H1 (cell line): ENCODE data around the gene STEAP3. TPM values are rescaled to one million over a fixed set of nuclear protein-coding genes. Genes with fewer than 3 reads are reported as not detected.

Experiments used
- CTCF ChIA-PET: fragments of 300-600 bp; sonication (Branson Sonifier 250); formaldehyde crosslinking; loops from one replicate; lab custom pipeline; 2021; ENCODE audit not compliant: partially characterized antibody; lab: Charles Lee
- POLR2A ChIA-PET: fragments of 300-600 bp; sonication (Branson Sonifier 250); formaldehyde crosslinking; loops from one replicate; lab custom pipeline; 2021; ENCODE audit warnings: inconsistent platforms; ENCODE audit not compliant: partially characterized antibody; lab: Charles Lee
- DNase-seq, 2 experiments: peaks; one replicate each; pipeline versions ENCODE4 v3.0.0 to v3.0.0-alpha.2; 2010 to 2022; ENCODE audit warnings: low spot score in 2 of 2, low read depth in 1 of 2, mixed read lengths in 1 of 2
- FAIRE-seq: peaks from 2 replicates; lab custom pipeline; 2011; peaks lifted over from hg19 to GRCh38; lab: Jason Lieb, UNC
- H2AFZ ChIP-seq: 2 replicates; pipeline ENCODE4 v1.8.1; 2012; ENCODE audit warnings: low read length, inconsistent platforms
- H2AK5ac ChIP-seq: 2 replicates; pipeline ENCODE4 v1.6.1; 2013; ENCODE audit warnings: low read depth, low read length
- H2BK120ac ChIP-seq: replicated peaks from 2 replicates; pipeline ENCODE3; 2013; ENCODE audit warnings: low read depth, low read length, inconsistent platforms
- H2BK12ac ChIP-seq: 2 replicates; pipeline ENCODE4 v1.6.1; 2013; ENCODE audit warnings: low read depth, low read length
- H2BK15ac ChIP-seq: 2 replicates; pipeline ENCODE4 v1.6.1; 2013; ENCODE audit warnings: low read length
- H2BK20ac ChIP-seq: 2 replicates; pipeline ENCODE4 v1.6.1; 2013; ENCODE audit warnings: low read length
- H2BK5ac ChIP-seq: 2 replicates; pipeline ENCODE4 v1.6.1; 2013; ENCODE audit warnings: low read depth, low read length
- H3K14ac ChIP-seq: 2 replicates; pipeline ENCODE4 v1.6.1; 2013; ENCODE audit warnings: inconsistent platforms; ENCODE audit not compliant: insufficient read length
- H3K18ac ChIP-seq: 2 replicates; pipeline ENCODE4 v1.6.1; 2013; ENCODE audit warnings: low read length; ENCODE audit errors: extremely low read depth
- H3K23ac ChIP-seq: 2 replicates; pipeline ENCODE4 v1.6.1; 2013; ENCODE audit warnings: inconsistent platforms; ENCODE audit not compliant: insufficient read length
- H3K23me2 ChIP-seq: 2 replicates; pipeline ENCODE4 v1.6.1; 2013; ENCODE audit warnings: low read depth, low read length
- H3K27ac ChIP-seq: 2 replicates; pipeline ENCODE4 v1.6.1; 2011; ENCODE audit warnings: low read depth, low read length, inconsistent platforms
- H3K27me3 ChIP-seq, 4 experiments: replicated peaks in 1 of 4; 1 replicate in 1 of 4; 2 replicates in 3 of 4; pipeline versions ENCODE4 v1.6.1 to v1.8.1; 2011 to 2013; ENCODE audit warnings: low read length in 3 of 4, mild to moderate bottlenecking in 3 of 4, inconsistent platforms in 2 of 4, mixed read lengths in 2 of 4, moderate library complexity in 1 of 4; ENCODE audit not compliant: control insufficient read depth in 3 of 4, insufficient read depth in 3 of 4; ENCODE audit errors: extremely low read depth in 1 of 4
- H3K36me3 ChIP-seq, 4 experiments: 2 replicates each; pipeline versions ENCODE4 v1.6.1 to v1.8.1; 2011 to 2013; ENCODE audit warnings: mild to moderate bottlenecking in 4 of 4, low read length in 3 of 4, moderate library complexity in 2 of 4, control low read depth in 1 of 4, inconsistent platforms in 1 of 4; ENCODE audit not compliant: insufficient read depth in 4 of 4, control insufficient read depth in 2 of 4
- H3K4ac ChIP-seq: replicated peaks from 2 replicates; pipeline ENCODE3; 2013; ENCODE audit warnings: low read length, low read depth, mixed read lengths, inconsistent platforms; ENCODE audit not compliant: insufficient read length
- H3K4me1 ChIP-seq, 4 experiments: replicated peaks in 1 of 4; 1 replicate in 1 of 4; 2 replicates in 3 of 4; pipeline versions ENCODE4 v1.6.1 to v1.8.1; 2011 to 2013; ENCODE audit warnings: low read length in 3 of 4, inconsistent platforms in 2 of 4, mixed read lengths in 1 of 4; ENCODE audit not compliant: insufficient read depth in 4 of 4, control insufficient read depth in 3 of 4
- H3K4me2 ChIP-seq, 2 experiments: 2 replicates each; pipeline versions ENCODE4 v1.6.1 to v1.8.1; 2011 to 2013; ENCODE audit warnings: low read depth in 2 of 2, low read length in 2 of 2, control low read depth in 1 of 2, inconsistent platforms in 1 of 2, mild to moderate bottlenecking in 1 of 2; ENCODE audit not compliant: insufficient read depth in 1 of 2
- H3K4me3 ChIP-seq, 4 experiments: fragments of 200-600, 300-600 bp in 1 of 4; sonication (generic), shearing (Covaris generic), sonication (Bioruptor Twin) in 1 of 4; 2 replicates each; pipeline versions ENCODE4 v1.5.1 to v1.8.1; 2011 to 2016; ENCODE audit warnings: low read length in 4 of 4, low read depth in 3 of 4, control low read depth in 2 of 4, inconsistent platforms in 2 of 4, mild to moderate bottlenecking in 2 of 4, mixed read lengths in 1 of 4, moderate library complexity in 1 of 4; ENCODE audit not compliant: insufficient read depth in 2 of 4; ENCODE audit errors: extremely low read depth in 1 of 4
- H3K56ac ChIP-seq: replicated peaks from 2 replicates; pipeline ENCODE3; 2013; ENCODE audit warnings: low read depth, mild to moderate bottlenecking, mixed read lengths, low read length, inconsistent platforms; ENCODE audit not compliant: insufficient read length
- H3K79me1 ChIP-seq: 2 replicates; pipeline ENCODE4 v1.6.1; 2013; ENCODE audit warnings: low read depth, low read length, control low read depth
- H3K79me2 ChIP-seq, 2 experiments: 2 replicates each; pipeline versions ENCODE4 v1.6.1 to v1.8.1; 2012 to 2013; ENCODE audit warnings: low read length in 2 of 2, mild to moderate bottlenecking in 2 of 2, inconsistent platforms in 1 of 2; ENCODE audit not compliant: insufficient read depth in 2 of 2, control insufficient read depth in 1 of 2
- H3K9ac ChIP-seq, 4 experiments: replicated peaks in 1 of 4; 1 replicate in 1 of 4; 2 replicates in 3 of 4; pipeline versions ENCODE4 v1.6.1 to v1.8.1; 2011 to 2013; ENCODE audit warnings: low read depth in 3 of 4, low read length in 3 of 4, control low read depth in 2 of 4, mild to moderate bottlenecking in 2 of 4, moderate library complexity in 2 of 4, inconsistent platforms in 1 of 4; ENCODE audit errors: extremely low read depth in 1 of 4
- H3K9me3 ChIP-seq, 2 experiments: 2 replicates each; pipeline versions ENCODE4 v1.6.1 to v1.8.1; 2012 to 2013; ENCODE audit warnings: mild to moderate bottlenecking in 2 of 2, moderate library complexity in 2 of 2, control low read depth in 1 of 2, inconsistent platforms in 1 of 2, low read depth in 1 of 2, low read length in 1 of 2, mixed read lengths in 1 of 2; ENCODE audit not compliant: insufficient read depth in 2 of 2
- H4K20me1 ChIP-seq, 2 experiments: replicated peaks in 1 of 2; 2 replicates each; pipeline versions ENCODE3 to v1.8.1; 2011 to 2013; ENCODE audit warnings: inconsistent platforms in 2 of 2, low read length in 2 of 2, mild to moderate bottlenecking in 1 of 2; ENCODE audit not compliant: insufficient read depth in 2 of 2, control insufficient read depth in 1 of 2
- H4K5ac ChIP-seq: 2 replicates; pipeline ENCODE4 v1.6.1; 2013; ENCODE audit warnings: low read length, low read depth, mixed read lengths, inconsistent platforms; ENCODE audit not compliant: insufficient read length
- H4K8ac ChIP-seq: 2 replicates; pipeline ENCODE4 v1.8.0; 2013; ENCODE audit warnings: mild to moderate bottlenecking, moderate library complexity, low read length, inconsistent platforms; ENCODE audit not compliant: insufficient read depth; ENCODE audit errors: extremely low read depth
- H4K91ac ChIP-seq: replicated peaks from 2 replicates; pipeline ENCODE3; 2013; ENCODE audit warnings: low read length, mixed read lengths, inconsistent platforms; ENCODE audit not compliant: insufficient read length
- BRCA1 ChIP-seq: IDR thresholded peaks from 2 replicates; pipeline ENCODE4 v1.6.1; 2012; ENCODE audit warnings: low read depth, low read length, improper control_type of control experiment
- FOSL1 ChIP-seq: IDR thresholded peaks from 2 replicates; pipeline ENCODE4 v1.6.1; 2011; ENCODE audit warnings: mild to moderate bottlenecking, low read depth, low read length, moderate library complexity; ENCODE audit not compliant: insufficient read depth
- JUN ChIP-seq: IDR thresholded peaks from 2 replicates; pipeline ENCODE4 v1.6.1; 2011; ENCODE audit warnings: low read depth, mild to moderate bottlenecking, improper control_type of control experiment, low read length
- KDM1A ChIP-seq: fragments of 200-600, 300-600 bp; sonication (generic); IDR thresholded peaks from 2 replicates; pipeline ENCODE4 v1.7.1; 2016; ENCODE audit warnings: mild to moderate bottlenecking, low read length, borderline replicate concordance
- SIRT6 ChIP-seq: IDR thresholded peaks from one replicate; pipeline ENCODE4 v1.7.1; 2012; ENCODE audit warnings: low read length, inconsistent platforms
- WGBS, 2 experiments: shearing (Covaris generic) in 1 of 2; methylation state at CpG; one replicate each; pipeline versions ENCODE4 v1.1.6 to v1.1.7; 2013 to 2015; ENCODE audit warnings: low lambda C conversion rate in 2 of 2, mixed read lengths in 2 of 2, inconsistent platforms in 1 of 2, low coverage in 1 of 2, missing lambda C conversion rate in 1 of 2; ENCODE audit not compliant: insufficient replicate concordance in 2 of 2, insufficient coverage in 1 of 2, insufficient read length in 1 of 2; ENCODE audit errors: extremely low coverage in 1 of 2, missing lambda C conversion rate in 1 of 2; 5-methylcytosine and 5-hydroxymethylcytosine counted together
- polyA plus RNA-seq, 7 experiments: library from polyadenylated mRNA; depleted of rRNA in 3 of 7; stranded (reverse) in 5 of 7; unstranded in 2 of 7; fragments of >200 nt in 5 of 7; fragments of 200-250 nt in 2 of 7; gene quantifications; 1 replicate in 5 of 7; 2 replicates in 1 of 7; 4 replicates in 1 of 7; pipeline versions ENCODE4 v1.2.1 to v1.2.3, GENCODE V29; 2011 to 2013; ENCODE audit warnings: missing spikeins in 2 of 7, mixed read lengths in 2 of 7
- total RNA-seq: library from RNA; stranded (reverse); fragmentation: NEBNext Ultra II Directional; extraction: Animal tissue kit (Norgen Biotek cat#: 25700); gene quantifications from 2 replicates; pipeline ENCODE4 v1.2.1, GENCODE V29; 2021

The STEAP3 gene
- total and polyA plus RNA-seq, 2 of the 8 experiments (the other 6 are each of a cell fraction or from before 2014, with no cell fraction given), result 21.7 to 27.9 TPM

- Histone ChIP-seq H3K4me2 (no peak overlapping the region), H3K4me3 (no peak overlapping the region)
- CTCF ChIA-PET, result interaction anchor here (0.9 to 3.0 kb wide), 6 partner anchors 11 to 238 kb away, joined by 3 to 28 read pairs (median 3); no protein-coding TSS in a partner anchor
Measured at GRCh38 chr2:119293254-119293653, 69.6 kb downstream of the STEAP3 start.

More at GRCh38 chr2:119293254-119293653, 69.6 kb downstream of the STEAP3 start:
- Histone ChIP-seq H3K9me3 (no peaks in the 10 kb centered on the region), H2BK20ac (no peak overlapping the region), H2BK5ac (no peak overlapping the region), H3K79me1 (no peaks in the 10 kb centered on the region), H3K27me3 (no peaks in the 10 kb centered on the region), H2BK12ac (no peak overlapping the region), H3K14ac (no peak overlapping the region), H4K91ac (no peak overlapping the region), H3K36me3 (no peaks in the 10 kb centered on the region), H2AFZ (no peak overlapping the region), H2AK5ac (no peak overlapping the region), H3K4me1 (peaks cover 0 to 2% (median 0%) of the 10 kb centered on the region in 4 experiments; a peak in 2 of 7 replicates), H3K23ac (no peak overlapping the region), H4K5ac (no peak overlapping the region), H3K79me2 (no peaks in the 10 kb centered on the region), H3K9ac (no peak overlapping the region), H3K18ac (no peak overlapping the region), H4K8ac (no peak overlapping the region), H2BK15ac (no peak overlapping the region), H3K27ac (no peak overlapping the region), H3K56ac (peak overlapping the region; percentile 25), H3K4ac (no peak overlapping the region), H2BK120ac (no peak overlapping the region), H4K20me1 (no peaks in the 10 kb centered on the region), H3K23me2 (no peaks in the 10 kb centered on the region)
- DNase-seq (no peak), FAIRE-seq (no peak)
- POLR2A ChIA-PET, result no interaction called here
- 91% methylated on average over 2 of the region's 2 CpGs; no CpG with 5 or more reads in 1 of the 2 experiments for WGBS, 2 experiments
- TF ChIP-seq SIRT6 (no peak), BRCA1 (no peak), JUN (no peak), KDM1A (peak; percentile 41; the same call in 1 of the 2 replicates), FOSL1 (no peak)
